ENCODE data around the gene FKBP2.

The FKBP2 gene

DNA sequence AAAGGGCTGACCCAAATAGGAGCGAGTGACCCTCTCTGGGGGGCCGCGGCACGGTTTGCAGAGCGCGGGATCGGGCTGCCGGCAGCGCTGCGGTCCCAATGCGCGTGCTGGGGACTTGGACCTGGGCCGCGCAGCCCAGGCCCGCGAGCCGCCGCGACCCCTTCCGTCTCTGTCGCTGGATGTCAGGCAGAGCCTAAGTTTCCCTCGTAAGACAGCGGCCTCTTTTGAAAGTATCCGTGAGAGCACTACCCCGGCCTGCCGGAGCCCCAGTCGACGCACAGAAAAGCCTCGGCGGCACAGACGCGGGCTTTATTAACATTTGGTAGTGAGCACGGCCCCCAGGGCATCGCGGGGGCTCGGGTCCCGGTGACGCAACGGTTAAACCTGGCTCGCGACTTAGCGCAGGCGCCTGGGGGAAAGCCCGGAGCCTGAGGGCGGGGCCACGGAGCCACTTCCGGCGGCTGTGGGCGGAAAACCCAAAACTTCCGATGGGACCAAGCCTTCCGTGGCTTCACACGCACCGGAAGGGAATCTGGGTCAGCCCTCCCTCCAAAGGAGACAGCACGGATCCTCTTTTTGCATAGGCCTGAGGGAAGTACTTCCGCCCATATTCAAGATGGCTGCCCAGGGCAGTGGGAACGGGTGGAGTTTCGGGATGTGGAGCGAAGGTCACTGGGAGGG, 28.8 kb downstream of the FKBP2 start (continued):
- TF ChIP-seq ZNF580 (tag by site-specific recombination; IDR thresholded peaks at IDR 0.05) (peak; percentile 97), ZNF416 (tag by site-specific recombination; IDR thresholded peaks at IDR 0.05) (no peak), ZNF488 (tag by site-specific recombination; IDR thresholded peaks at IDR 0.05) (no peak), GLI4 (tag by site-specific recombination; IDR thresholded peaks at IDR 0.05) (no peak), SP3 (tag by site-specific recombination; IDR thresholded peaks at IDR 0.05) (peak; percentile 100), KLF10 (tag by site-specific recombination; IDR thresholded peaks at IDR 0.05) (peak; percentile 74), ZSCAN16 (tag by site-specific recombination; IDR thresholded peaks at IDR 0.05) (peak; percentile 94), ZNF398 (tag by site-specific recombination; IDR thresholded peaks at IDR 0.05) (no peak), ELK4 (IDR thresholded peaks at IDR 0.05; ENCODE audit: borderline replicate concordance, low read depth, low read length) (peak; percentile 73; the same call in 1 of the 2 replicates), ZBTB1 (tag by site-specific recombination; IDR thresholded peaks at IDR 0.05) (no peak), ZBTB8A (tag by site-specific recombination; IDR thresholded peaks at IDR 0.05) (peak; percentile 51; the same call in 1 of the 2 replicates), GLIS1 (tag by site-specific recombination; IDR thresholded peaks at IDR 0.05) (peak; percentile 56), YY1 (tag by site-specific recombination; IDR thresholded peaks at IDR 0.05) (peak; percentile 97)
- TF ChIP-seq, protein P1, sequence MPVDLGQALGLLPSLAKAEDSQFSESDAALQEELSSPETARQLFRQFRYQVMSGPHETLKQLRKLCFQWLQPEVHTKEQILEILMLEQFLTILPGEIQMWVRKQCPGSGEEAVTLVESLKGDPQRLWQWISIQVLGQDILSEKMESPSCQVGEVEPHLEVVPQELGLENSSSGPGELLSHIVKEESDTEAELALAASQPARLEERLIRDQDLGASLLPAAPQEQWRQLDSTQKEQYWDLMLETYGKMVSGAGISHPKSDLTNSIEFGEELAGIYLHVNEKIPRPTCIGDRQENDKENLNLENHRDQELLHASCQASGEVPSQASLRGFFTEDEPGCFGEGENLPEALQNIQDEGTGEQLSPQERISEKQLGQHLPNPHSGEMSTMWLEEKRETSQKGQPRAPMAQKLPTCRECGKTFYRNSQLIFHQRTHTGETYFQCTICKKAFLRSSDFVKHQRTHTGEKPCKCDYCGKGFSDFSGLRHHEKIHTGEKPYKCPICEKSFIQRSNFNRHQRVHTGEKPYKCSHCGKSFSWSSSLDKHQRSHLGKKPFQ (tag by site-specific recombination; IDR thresholded peaks at IDR 0.05): peak; percentile 92; the same call in 1 of the 2 replicates
- TF ChIP-seq, protein P2, sequence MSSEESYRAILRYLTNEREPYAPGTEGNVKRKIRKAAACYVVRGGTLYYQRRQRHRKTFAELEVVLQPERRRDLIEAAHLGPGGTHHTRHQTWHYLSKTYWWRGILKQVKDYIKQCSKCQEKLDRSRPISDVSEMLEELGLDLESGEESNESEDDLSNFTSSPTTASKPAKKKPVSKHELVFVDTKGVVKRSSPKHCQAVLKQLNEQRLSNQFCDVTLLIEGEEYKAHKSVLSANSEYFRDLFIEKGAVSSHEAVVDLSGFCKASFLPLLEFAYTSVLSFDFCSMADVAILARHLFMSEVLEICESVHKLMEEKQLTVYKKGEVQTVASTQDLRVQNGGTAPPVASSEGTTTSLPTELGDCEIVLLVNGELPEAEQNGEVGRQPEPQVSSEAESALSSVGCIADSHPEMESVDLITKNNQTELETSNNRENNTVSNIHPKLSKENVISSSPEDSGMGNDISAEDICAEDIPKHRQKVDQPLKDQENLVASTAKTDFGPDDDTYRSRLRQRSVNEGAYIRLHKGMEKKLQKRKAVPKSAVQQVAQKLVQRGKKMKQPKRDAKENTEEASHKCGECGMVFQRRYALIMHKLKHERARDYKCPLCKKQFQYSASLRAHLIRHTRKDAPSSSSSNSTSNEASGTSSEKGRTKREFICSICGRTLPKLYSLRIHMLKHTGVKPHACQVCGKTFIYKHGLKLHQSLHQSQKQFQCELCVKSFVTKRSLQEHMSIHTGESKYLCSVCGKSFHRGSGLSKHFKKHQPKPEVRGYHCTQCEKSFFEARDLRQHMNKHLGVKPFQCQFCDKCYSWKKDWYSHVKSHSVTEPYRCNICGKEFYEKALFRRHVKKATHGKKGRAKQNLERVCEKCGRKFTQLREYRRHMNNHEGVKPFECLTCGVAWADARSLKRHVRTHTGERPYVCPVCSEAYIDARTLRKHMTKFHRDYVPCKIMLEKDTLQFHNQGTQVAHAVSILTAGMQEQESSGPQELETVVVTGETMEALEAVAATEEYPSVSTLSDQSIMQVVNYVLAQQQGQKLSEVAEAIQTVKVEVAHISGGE (tag by site-specific recombination; conservative IDR thresholded peaks at IDR 0.05; ENCODE audit: low read depth): peak; percentile 98
- TF ChIP-seq, protein P3, sequence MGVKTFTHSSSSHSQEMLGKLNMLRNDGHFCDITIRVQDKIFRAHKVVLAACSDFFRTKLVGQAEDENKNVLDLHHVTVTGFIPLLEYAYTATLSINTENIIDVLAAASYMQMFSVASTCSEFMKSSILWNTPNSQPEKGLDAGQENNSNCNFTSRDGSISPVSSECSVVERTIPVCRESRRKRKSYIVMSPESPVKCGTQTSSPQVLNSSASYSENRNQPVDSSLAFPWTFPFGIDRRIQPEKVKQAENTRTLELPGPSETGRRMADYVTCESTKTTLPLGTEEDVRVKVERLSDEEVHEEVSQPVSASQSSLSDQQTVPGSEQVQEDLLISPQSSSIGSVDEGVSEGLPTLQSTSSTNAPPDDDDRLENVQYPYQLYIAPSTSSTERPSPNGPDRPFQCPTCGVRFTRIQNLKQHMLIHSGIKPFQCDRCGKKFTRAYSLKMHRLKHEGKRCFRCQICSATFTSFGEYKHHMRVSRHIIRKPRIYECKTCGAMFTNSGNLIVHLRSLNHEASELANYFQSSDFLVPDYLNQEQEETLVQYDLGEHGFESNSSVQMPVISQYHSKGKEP (tag by site-specific recombination; IDR thresholded peaks at IDR 0.05): 0 out of 2 replicates have a peak, but pooled peaks have one; percentile 3
- TF ChIP-seq, protein P4, sequence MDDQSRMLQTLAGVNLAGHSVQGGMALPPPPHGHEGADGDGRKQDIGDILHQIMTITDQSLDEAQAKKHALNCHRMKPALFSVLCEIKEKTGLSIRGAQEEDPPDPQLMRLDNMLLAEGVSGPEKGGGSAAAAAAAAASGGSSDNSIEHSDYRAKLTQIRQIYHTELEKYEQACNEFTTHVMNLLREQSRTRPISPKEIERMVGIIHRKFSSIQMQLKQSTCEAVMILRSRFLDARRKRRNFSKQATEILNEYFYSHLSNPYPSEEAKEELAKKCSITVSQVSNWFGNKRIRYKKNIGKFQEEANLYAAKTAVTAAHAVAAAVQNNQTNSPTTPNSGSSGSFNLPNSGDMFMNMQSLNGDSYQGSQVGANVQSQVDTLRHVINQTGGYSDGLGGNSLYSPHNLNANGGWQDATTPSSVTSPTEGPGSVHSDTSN (CRISPR knock-in tag; IDR thresholded peaks at IDR 0.05): 0 out of 2 replicates have a peak, but pooled peaks have one; percentile 34
- TF ChIP-seq, protein P5, sequence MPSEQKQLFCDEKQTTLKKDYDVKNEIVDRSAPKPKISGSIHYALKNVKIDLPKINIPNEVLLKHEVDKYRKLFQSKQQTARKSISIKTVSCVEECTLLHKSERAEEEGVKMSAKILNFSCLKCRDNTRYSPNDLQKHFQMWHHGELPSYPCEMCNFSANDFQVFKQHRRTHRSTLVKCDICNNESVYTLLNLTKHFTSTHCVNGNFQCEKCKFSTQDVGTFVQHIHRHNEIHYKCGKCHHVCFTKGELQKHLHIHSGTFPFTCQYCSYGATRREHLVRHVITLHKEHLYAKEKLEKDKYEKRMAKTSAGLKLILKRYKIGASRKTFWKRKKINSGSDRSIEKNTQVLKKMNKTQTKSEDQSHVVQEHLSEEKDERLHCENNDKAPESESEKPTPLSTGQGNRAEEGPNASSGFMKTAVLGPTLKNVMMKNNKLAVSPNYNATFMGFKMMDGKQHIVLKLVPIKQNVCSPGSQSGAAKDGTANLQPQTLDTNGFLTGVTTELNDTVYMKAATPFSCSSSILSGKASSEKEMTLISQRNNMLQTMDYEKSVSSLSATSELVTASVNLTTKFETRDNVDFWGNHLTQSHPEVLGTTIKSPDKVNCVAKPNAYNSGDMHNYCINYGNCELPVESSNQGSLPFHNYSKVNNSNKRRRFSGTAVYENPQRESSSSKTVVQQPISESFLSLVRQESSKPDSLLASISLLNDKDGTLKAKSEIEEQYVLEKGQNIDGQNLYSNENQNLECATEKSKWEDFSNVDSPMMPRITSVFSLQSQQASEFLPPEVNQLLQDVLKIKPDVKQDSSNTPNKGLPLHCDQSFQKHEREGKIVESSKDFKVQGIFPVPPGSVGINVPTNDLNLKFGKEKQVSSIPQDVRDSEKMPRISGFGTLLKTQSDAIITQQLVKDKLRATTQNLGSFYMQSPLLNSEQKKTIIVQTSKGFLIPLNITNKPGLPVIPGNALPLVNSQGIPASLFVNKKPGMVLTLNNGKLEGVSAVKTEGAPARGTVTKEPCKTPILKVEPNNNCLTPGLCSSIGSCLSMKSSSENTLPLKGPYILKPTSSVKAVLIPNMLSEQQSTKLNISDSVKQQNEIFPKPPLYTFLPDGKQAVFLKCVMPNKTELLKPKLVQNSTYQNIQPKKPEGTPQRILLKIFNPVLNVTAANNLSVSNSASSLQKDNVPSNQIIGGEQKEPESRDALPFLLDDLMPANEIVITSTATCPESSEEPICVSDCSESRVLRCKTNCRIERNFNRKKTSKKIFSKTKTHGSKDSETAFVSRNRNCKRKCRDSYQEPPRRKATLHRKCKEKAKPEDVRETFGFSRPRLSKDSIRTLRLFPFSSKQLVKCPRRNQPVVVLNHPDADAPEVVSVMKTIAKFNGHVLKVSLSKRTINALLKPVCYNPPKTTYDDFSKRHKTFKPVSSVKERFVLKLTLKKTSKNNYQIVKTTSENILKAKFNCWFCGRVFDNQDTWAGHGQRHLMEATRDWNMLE (tag by site-specific recombination; conservative IDR thresholded peaks at IDR 0.05; ENCODE audit: low read depth): peak; percentile 98
- TF ChIP-seq, protein P6, sequence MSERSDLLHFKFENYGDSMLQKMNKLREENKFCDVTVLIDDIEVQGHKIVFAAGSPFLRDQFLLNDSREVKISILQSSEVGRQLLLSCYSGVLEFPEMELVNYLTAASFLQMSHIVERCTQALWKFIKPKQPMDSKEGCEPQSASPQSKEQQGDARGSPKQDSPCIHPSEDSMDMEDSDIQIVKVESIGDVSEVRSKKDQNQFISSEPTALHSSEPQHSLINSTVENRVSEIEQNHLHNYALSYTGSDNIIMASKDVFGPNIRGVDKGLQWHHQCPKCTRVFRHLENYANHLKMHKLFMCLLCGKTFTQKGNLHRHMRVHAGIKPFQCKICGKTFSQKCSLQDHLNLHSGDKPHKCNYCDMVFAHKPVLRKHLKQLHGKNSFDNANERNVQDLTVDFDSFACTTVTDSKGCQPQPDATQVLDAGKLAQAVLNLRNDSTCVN (tag by site-specific recombination; optimal IDR thresholded peaks at IDR 0.05): peak; percentile 93
